NT2/D1 (cell line): ENCODE data around the gene NRF1.

Experiments
- DNase-seq: peaks from one replicate; pipeline ENCODE4 v3.0.0-alpha.2; 2011; ENCODE audit warnings: low read depth, low spot score
- H3K27me3 ChIP-seq: 2 replicates; pipeline ENCODE4 v1.6.0; 2011; ENCODE audit warnings: mild to moderate bottlenecking; ENCODE audit not compliant: insufficient read length, insufficient read depth
- H3K36me3 ChIP-seq: 2 replicates; pipeline ENCODE4 v1.6.1; 2011; ENCODE audit warnings: mild to moderate bottlenecking, low read length, mixed read lengths; ENCODE audit not compliant: insufficient read depth, insufficient read length
- H3K4me1 ChIP-seq: 2 replicates; pipeline ENCODE4 v1.5.1; 2011; ENCODE audit not compliant: insufficient read depth, insufficient read length
- H3K4me3 ChIP-seq: 2 replicates; pipeline ENCODE4 v1.5.1; 2011; ENCODE audit warnings: low read depth; ENCODE audit not compliant: insufficient read length
- H3K9ac ChIP-seq: 2 replicates; pipeline ENCODE4 v1.6.0; 2011; ENCODE audit warnings: low read depth; ENCODE audit not compliant: insufficient read length
- H3K9me3 ChIP-seq: 2 replicates; pipeline ENCODE4 v1.5.1; 2011; ENCODE audit warnings: mild to moderate bottlenecking, low read length; ENCODE audit not compliant: insufficient read depth
- SUZ12 ChIP-seq: IDR thresholded peaks from 2 replicates; pipeline ENCODE4 v1.6.1; 2011; ENCODE audit not compliant: insufficient read length, insufficient read depth; ENCODE audit errors: extremely low read depth
- YY1 ChIP-seq: IDR thresholded peaks from 2 replicates; pipeline ENCODE4 v1.6.1; 2011; ENCODE audit not compliant: insufficient read length, insufficient read depth
- ZNF274 ChIP-seq: IDR thresholded peaks from 2 replicates; pipeline ENCODE4 v1.6.1; 2011; ENCODE audit warnings: mild to moderate bottlenecking, low read depth, low read length

The NRF1 gene

DNA sequence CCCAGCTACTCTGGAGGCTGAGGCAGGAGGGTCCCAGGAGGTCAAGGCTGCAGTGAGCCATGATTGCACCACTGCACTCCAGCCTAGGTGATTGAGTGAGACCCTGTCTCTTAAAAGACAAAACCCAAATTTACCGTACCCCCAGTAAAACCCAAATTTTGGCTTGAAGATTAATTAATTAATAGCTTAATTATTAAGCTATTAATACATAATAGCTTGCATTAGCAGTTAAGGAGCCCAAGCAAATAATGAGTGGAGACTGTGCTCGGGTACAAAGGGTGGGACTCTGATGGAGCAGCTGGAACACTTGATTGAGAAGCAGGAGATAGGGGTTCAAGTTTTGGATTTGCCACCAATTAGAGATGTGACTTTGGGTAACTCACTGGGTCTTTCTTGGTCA, 28.9 kb downstream of the NRF1 start:
- no peak for DNase-seq
- no peaks in the 10 kb centered on the region for H3K4me1 ChIP-seq
- no peak for TF ChIP-seq SUZ12
- no peaks in the 10 kb centered on the region for H3K9me3 ChIP-seq
- no peaks in the 10 kb centered on the region for H3K36me3 ChIP-seq
- H3K27me3 ChIP-seq: no peaks in the 10 kb centered on the region
- no peak overlapping the region for H3K4me3 ChIP-seq
- no peak overlapping the region for H3K9ac ChIP-seq

DNA sequence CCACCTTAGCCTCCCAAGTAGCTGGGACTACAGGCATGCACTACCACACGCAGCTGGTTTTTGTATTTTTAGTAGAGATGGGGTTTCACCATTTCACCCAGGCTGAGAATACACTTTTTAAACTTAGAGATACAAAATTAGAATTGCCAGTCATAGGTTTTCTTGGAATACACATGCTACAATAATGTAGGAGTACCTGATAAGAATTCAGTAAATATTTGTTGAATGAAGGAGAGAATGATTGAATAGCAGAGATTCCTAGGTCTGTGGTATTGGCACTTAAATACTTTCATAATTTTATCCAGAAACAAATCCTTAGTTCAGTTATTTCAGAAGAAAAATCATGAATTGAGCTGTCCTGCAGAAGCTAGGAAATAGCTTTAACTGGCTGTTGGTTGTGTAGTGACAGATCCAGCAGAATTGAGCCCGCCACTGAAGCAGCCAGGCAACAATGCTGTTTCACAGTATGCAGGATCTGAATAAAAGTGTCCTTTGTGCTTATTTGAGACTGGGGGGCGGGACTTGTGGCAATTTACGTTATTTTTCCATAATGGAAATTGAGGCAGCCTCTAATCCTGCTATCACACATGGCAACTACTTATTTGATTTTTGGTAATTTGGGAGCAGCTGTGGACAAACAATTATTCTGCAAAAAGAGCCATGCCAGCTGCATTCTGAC, 31.5 kb downstream of the NRF1 start:
- no peak for DNase-seq
- H3K4me1 ChIP-seq: no peaks in the 10 kb centered on the region
- H3K9ac ChIP-seq: no peak overlapping the region
- H3K9me3 ChIP-seq: no peaks in the 10 kb centered on the region
- TF ChIP-seq YY1 (no peak), SUZ12 (no peak), ZNF274 (no peak)
- H3K4me3 ChIP-seq: no peak overlapping the region
- no peaks in the 10 kb centered on the region for H3K27me3 ChIP-seq
- H3K36me3 ChIP-seq: no peaks in the 10 kb centered on the region

DNA sequence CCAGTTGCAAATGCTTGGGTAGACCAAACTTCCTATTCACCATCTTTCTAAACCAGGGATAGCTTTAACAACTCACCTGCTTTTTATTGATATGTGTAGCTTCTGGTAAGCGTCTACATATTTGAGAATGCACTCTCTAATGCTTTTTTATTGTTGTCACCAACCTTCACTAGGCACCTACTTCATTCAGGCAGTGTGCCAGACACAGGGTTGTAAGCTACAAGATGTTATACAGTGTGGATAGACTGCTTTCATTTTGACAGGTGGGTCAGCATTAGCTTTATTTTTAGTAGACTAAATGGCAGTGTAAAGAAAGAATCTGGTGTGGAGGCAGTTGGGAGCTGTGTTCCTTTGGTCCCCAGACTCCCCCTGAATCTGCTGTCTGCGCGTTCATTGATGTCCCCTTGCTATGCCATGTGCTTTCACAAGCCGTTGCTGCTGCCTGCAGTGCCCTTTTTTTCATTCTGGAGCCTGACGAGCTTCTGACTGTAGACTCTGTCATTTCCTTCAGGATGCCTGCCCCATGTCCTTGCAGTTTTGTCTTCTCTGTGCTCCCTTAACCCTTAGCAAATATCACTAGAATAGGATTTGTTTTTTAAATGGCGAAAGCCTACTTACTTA, 32.1 kb downstream of the NRF1 start:
- Histone ChIP-seq H3K4me1 (no peaks in the 10 kb centered on the region), H3K27me3 (no peaks in the 10 kb centered on the region), H3K9me3 (no peaks in the 10 kb centered on the region), H3K4me3 (no peak overlapping the region), H3K36me3 (no peaks in the 10 kb centered on the region), H3K9ac (no peak overlapping the region)
- TF ChIP-seq SUZ12 (no peak), ZNF274 (no peak), YY1 (no peak)
- no peak for DNase-seq

DNA sequence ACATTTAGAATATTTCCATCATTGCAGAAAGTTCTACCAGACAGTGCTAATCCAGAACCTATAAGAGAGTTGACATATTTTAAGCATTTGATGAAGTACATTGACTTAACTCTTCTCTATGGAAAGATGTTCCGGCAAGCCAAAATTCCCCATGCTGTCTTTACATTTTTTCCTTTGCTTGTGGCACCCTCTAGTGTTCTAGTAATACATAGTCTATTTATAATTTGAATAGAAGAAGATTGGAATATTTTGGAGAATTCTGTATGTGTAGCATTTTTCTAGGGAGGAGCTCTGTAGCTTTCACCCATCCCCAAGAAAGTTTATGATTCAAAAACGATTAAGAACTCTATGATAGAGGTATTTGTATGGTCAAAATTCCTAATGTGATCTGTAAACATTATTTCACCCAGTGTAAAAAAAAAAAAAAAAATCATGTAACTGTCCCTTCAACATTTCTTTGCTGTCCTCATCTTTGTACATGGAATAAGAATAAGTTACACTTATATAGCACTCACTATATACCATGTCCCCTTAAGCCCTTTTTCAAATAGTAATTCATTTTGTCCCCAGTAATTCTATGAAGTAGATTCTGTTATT, 33.2 kb downstream of the NRF1 start:
- H3K4me1 ChIP-seq: no peaks in the 10 kb centered on the region
- H3K4me3 ChIP-seq: no peak overlapping the region
- H3K27me3 ChIP-seq: no peaks in the 10 kb centered on the region
- H3K9me3 ChIP-seq: no peaks in the 10 kb centered on the region
- no peak for TF ChIP-seq ZNF274
- no peak for TF ChIP-seq SUZ12
- no peak for TF ChIP-seq YY1
- DNase-seq: no peak
- no peak overlapping the region for H3K9ac ChIP-seq
- no peaks in the 10 kb centered on the region for H3K36me3 ChIP-seq

DNA sequence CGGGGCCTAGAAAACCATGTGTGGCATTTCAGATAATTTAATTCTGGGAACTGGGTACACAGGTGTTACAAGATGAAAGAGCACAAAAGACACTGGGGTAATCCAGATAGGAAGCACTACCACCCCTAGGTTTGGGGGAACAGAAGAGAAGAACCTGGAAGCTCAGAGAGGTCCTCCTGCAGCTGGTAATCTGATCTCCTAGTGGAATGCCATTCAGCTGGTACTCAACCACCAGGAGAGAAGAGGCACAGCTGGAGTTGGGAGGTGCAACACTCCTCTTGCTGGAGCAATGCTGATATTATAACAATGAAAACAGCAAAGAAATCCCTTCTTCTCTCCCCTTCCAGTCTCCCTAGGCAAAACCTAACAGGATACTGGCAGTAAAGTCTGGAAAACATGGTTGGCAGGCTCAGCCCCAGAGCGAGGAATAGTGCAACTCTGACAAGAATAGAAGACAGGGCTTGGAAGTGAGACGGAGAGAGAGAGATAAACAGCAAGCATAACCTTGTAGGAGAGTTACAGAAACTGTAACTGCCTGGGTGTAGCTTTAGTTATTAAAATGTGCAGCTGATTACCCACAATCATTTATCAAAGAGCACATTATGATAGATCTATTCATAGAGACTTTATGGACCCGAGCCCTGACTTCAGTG, 35.0 kb downstream of the NRF1 start:
- DNase-seq: no peak
- no peaks in the 10 kb centered on the region for H3K9me3 ChIP-seq
- no peaks in the 10 kb centered on the region for H3K27me3 ChIP-seq
- H3K4me1 ChIP-seq: no peaks in the 10 kb centered on the region
- H3K9ac ChIP-seq: no peak overlapping the region
- H3K4me3 ChIP-seq: no peak overlapping the region
- no peak for TF ChIP-seq SUZ12
- TF ChIP-seq ZNF274: no peak
- no peak for TF ChIP-seq YY1
- H3K36me3 ChIP-seq: no peaks in the 10 kb centered on the region

DNA sequence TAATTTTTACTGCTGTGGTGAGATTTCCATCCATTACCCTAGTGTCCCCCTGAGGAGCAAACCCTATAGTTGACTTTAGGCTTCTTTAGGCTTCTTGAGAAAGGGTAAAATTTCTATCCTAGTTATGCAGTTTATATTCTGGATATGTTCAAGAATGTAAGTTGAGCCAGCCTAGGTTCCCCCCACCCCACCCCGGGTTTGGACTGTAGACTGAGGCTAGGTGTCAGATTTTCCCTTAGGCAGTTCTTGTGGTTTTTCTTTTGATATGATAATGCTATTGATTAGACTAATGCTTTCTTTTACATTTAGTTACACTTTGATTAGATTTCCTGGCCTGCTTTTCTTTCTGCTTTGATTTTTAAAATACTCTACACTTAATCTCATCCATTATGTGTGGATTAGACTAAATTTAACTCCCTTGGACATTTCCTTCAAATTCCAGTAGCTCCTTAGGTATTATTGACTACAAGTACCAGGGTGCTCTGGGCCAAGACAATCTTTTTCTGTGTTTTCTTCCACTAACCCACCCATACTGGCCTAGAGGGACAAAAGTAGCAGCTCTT, 37.7 kb downstream of the NRF1 start:
- H3K9me3 ChIP-seq: no peaks in the 10 kb centered on the region
- no peak overlapping the region for H3K4me3 ChIP-seq
- TF ChIP-seq ZNF274 (no peak), SUZ12 (no peak), YY1 (no peak)
- H3K9ac ChIP-seq: no peak overlapping the region
- no peaks in the 10 kb centered on the region for H3K4me1 ChIP-seq
- no peak for DNase-seq
- no peaks in the 10 kb centered on the region for H3K27me3 ChIP-seq
- H3K36me3 ChIP-seq: no peaks in the 10 kb centered on the region

DNA sequence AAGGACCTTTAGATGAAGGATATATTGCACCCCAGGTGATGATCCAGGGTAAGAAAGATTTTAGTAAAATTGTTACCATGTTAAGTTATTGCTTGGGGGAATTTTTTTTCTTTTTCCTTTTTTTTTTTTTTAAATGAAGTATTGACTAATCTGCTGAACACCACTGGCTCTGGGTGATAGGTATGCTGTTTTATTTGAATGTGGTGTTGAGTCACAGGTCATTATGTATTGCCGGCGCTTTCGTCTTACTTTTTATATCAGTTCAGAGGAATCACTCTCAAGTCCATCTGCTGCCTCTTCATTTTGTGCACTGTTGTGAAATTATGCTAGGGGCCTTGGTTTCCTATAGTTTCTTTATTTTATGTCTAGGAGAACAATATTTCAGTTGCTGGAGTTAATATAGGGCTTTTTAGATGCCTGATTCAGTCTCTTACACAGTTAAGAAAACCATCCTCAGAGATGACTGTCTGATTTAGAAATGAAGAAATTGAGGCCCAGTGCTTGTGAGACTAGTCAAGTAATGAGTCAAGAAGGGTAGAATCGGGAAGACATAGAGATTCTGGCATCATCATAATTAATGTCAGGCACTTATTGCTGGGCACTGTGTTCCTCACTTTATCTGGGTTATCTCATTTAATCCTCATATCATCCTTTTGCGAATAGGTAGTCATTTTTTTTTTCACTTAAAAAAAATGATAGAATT, 38.7 kb downstream of the NRF1 start:
- no peaks in the 10 kb centered on the region for H3K27me3 ChIP-seq
- H3K4me3 ChIP-seq: no peak overlapping the region
- H3K4me1 ChIP-seq: no peaks in the 10 kb centered on the region
- TF ChIP-seq ZNF274: no peak
- no peak for TF ChIP-seq SUZ12
- TF ChIP-seq YY1: no peak
- DNase-seq: no peak
- no peaks in the 10 kb centered on the region for H3K36me3 ChIP-seq
- H3K9ac ChIP-seq: no peak overlapping the region
- H3K9me3 ChIP-seq: no peaks in the 10 kb centered on the region
